ENCODE measurements around the gene METTL21A. TPM values are rescaled to one million over a fixed set of nuclear protein-coding genes. Genes with fewer than 3 reads are reported as not detected.

The METTL21A gene
- total and polyA plus RNA-seq, 2 experiments from 2014 or later: 86.0 to 118 TPM

GRCh38 chr2:207670887-207671286 lies 45.7 kb upstream of the METTL21A start:
- Histone ChIP-seq H3K36me3 (ENCODE audit: insufficient read depth) (no peaks in the 10 kb centered on the region), H3K4me2 (no peak overlapping the region), H3K9me2 (ENCODE audit: insufficient read depth) (no peaks in the 10 kb centered on the region), H3K4me3 (no peak overlapping the region), H2AFZ (peak overlapping the region; percentile 69; the same call in 1 of the 2 replicates), H3K79me2 (replicated peaks; ENCODE audit: insufficient read depth) (no peaks in the 10 kb centered on the region), H3K4me1 (ENCODE audit: insufficient read depth) (peaks cover 13% of the 10 kb centered on the region; the same call in 1 of the 2 replicates), H3K27ac (ENCODE audit: low read depth) (no peak overlapping the region), H3F3A (replicated peaks; ENCODE audit: low read depth) (no peaks in the 10 kb centered on the region; the same call in 1 of the 2 replicates), H3K27me3 (ENCODE audit: insufficient read depth) (no peaks in the 10 kb centered on the region), H4K20me1 (replicated peaks; ENCODE audit: insufficient read depth) (no peaks in the 10 kb centered on the region)
- no peak overlapping the region for H3K4me3 Mint-ChIP-seq
- H3K27ac Mint-ChIP-seq: 0 out of 2 replicates have a peak overlapping the region, but pooled peaks have one; percentile 37
- peak; percentile 65 for ATAC-seq
- peaks cover 5% of the 10 kb centered on the region for H3K27me3 Mint-ChIP-seq (ENCODE audit: insufficient read depth, low read depth, poor library complexity)
- no peak for TF ChIP-seq CTCF (conservative IDR thresholded peaks at IDR 0.05; ENCODE audit: low read depth in 2 of 2)
- TF ChIP-seq ETS1 (IDR thresholded peaks at IDR 0.05): no peak
- H3K4me1 Mint-ChIP-seq: peaks cover 20% of the 10 kb centered on the region
- no peaks in the 10 kb centered on the region for H3K36me3 Mint-ChIP-seq (ENCODE audit: low read depth)
- H3K9me3 Mint-ChIP-seq: no peaks in the 10 kb centered on the region
- peak; percentile 44 for DNase-seq (ENCODE audit: low spot score)

GRCh38 chr2:207663870-207664545 lies 38.8 kb upstream of the METTL21A start:
- no peak for TF ChIP-seq STAT1 (IDR thresholded peaks at IDR 0.05; ENCODE audit: unreplicated experiment)
- TF ChIP-seq ZNF462 (CRISPR knock-in tag; IDR thresholded peaks at IDR 0.05): no peak
- no peak for TF ChIP-seq CTCF (conservative IDR thresholded peaks at IDR 0.05; ENCODE audit: low read depth in 2 of 2)
- no peaks in the 10 kb centered on the region for H3F3A ChIP-seq (replicated peaks; ENCODE audit: low read depth)
- no peaks in the 10 kb centered on the region; the same call in 1 of the 2 replicates for H3K9me2 ChIP-seq (ENCODE audit: insufficient read depth)
- no peak overlapping the region for H3K27ac Mint-ChIP-seq
- no peaks in the 10 kb centered on the region for H3K9me3 Mint-ChIP-seq
- no peaks in the 10 kb centered on the region for H3K79me2 ChIP-seq (replicated peaks; ENCODE audit: insufficient read depth)
- no peak for ATAC-seq
- no peak overlapping the region for H3K27ac ChIP-seq (ENCODE audit: low read depth)
- peak overlapping the region; percentile 48 for H2AFZ ChIP-seq
- 0 out of 2 replicates have a peak, but pooled peaks cover 3% of the 10 kb centered on the region for H3K4me1 ChIP-seq (ENCODE audit: insufficient read depth)
- peaks cover 9% of the 10 kb centered on the region; the same call in 1 of the 3 replicates for H3K4me1 Mint-ChIP-seq
- no peak for DNase-seq (ENCODE audit: low spot score)
- no peak overlapping the region for H3K4me3 Mint-ChIP-seq
- no peak overlapping the region for H3K4me2 ChIP-seq
- no peaks in the 10 kb centered on the region for H3K36me3 ChIP-seq (ENCODE audit: insufficient read depth)
- H3K27me3 ChIP-seq (ENCODE audit: insufficient read depth): no peaks in the 10 kb centered on the region
- H3K36me3 Mint-ChIP-seq (ENCODE audit: low read depth): no peaks in the 10 kb centered on the region
- no peaks in the 10 kb centered on the region for H4K20me1 ChIP-seq (replicated peaks; ENCODE audit: insufficient read depth)
- H3K4me3 ChIP-seq: no peak overlapping the region
- H3K27me3 Mint-ChIP-seq (ENCODE audit: insufficient read depth, low read depth, poor library complexity): peaks cover 7% of the 10 kb centered on the region
